H1 (cell line): Measurements from ENCODE around the gene DNAH1. TPM values are rescaled to one million over a fixed set of nuclear protein-coding genes. Genes with fewer than 3 reads are reported as not detected.

Source experiments
- CREB1 ChIP-seq: IDR thresholded peaks from 2 replicates; pipeline ENCODE4 v1.6.1; 2012; ENCODE audit warnings: inconsistent platforms
- CTBP2 ChIP-seq: IDR thresholded peaks from 2 replicates; pipeline ENCODE4 v1.7.0; 2011; ENCODE audit warnings: borderline replicate concordance, mild to moderate bottlenecking, moderate library complexity, mixed read lengths, low read length; ENCODE audit not compliant: insufficient read depth, insufficient read length
- KDM4A ChIP-seq: IDR thresholded peaks from one replicate; pipeline ENCODE4 v1.7.1; 2012; ENCODE audit warnings: low read depth, mild to moderate bottlenecking, moderate library complexity, low read length, inconsistent platforms; ENCODE audit not compliant: severe bottlenecking
- RBBP5 ChIP-seq: IDR thresholded peaks from 2 replicates; pipeline ENCODE4 v1.7.1; 2012; ENCODE audit warnings: low read depth, mild to moderate bottlenecking, inconsistent platforms, low read length, moderate library complexity, borderline replicate concordance
- polyA plus RNA-seq, 7 experiments: library from polyadenylated mRNA; depleted of rRNA in 3 of 7; stranded (reverse) in 5 of 7; unstranded in 2 of 7; fragments of >200 nt in 5 of 7; fragments of 200-250 nt in 2 of 7; gene quantifications; 1 replicate in 5 of 7; 2 replicates in 1 of 7; 4 replicates in 1 of 7; pipeline versions ENCODE4 v1.2.1 to v1.2.3, GENCODE V29; 2011 to 2013; ENCODE audit warnings: missing spikeins in 2 of 7, mixed read lengths in 2 of 7
- total RNA-seq: library from RNA; stranded (reverse); fragmentation: NEBNext Ultra II Directional; extraction: Animal tissue kit (Norgen Biotek cat#: 25700); gene quantifications from 2 replicates; pipeline ENCODE4 v1.2.1, GENCODE V29; 2021

DNAH1 gene
- total and polyA plus RNA-seq, 2 of the 8 experiments (the other 6 are each of a cell fraction or from before 2014, with no cell fraction given): 1.0 to 1.5 TPM

DNA sequence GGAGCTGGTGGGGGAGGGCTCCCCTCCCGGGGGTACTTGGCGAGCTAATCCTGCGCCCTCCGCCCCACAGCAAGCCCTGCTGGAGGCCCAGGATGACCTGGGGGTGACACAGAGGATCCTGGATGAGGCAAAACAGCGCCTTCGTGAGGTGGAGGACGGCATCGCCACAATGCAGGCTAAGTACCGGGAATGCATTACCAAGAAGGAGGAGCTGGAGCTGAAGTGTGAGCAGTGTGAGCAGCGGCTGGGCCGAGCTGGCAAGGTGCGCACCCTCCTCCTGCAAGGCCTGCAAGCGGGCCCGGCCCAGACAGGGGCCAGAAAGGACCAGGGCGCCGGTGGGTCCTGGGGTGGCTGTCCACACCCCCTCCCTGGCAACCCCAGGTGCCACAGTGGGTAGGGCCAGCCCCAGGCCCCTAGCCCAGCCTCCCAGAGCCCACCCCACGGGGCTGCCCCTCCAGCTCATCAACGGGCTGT is 72.3 kb downstream of the DNAH1 start (continued):
- TF ChIP-seq RBBP5 (no peak), CTBP2 (no peak), CREB1 (0 out of 2 replicates have a peak, but pooled peaks have one; percentile 34), KDM4A (no peak)
